ENCODE data around the gene BCL10. TPM values are rescaled to one million over a fixed set of nuclear protein-coding genes. Genes with fewer than 3 reads are reported as not detected.

BCL10 gene
- polyA plus RNA-seq, 1 donor (not counting 4 experiments of a cell fraction or from before 2014, with no cell fraction given) = 22.4 TPM

- H3K9me3 ChIP-seq (ENCODE audit: control insufficient read depth, low read depth, low read length) = no peaks in the 10 kb centered on the region
- no peak overlapping the region for H2AFZ ChIP-seq (ENCODE audit: control insufficient read depth, low read length)
- H3K79me2 ChIP-seq (ENCODE audit: control insufficient read depth, insufficient read depth, low read length) = no peaks in the 10 kb centered on the region
- FAIRE-seq (no peak), DNase-seq (ENCODE audit: low read depth, low spot score) (no peak)
- H3K36me3 ChIP-seq (ENCODE audit: control insufficient read depth in 2 of 2, extremely low read depth in 1 of 2, insufficient read depth in 2 of 2, low read length in 2 of 2) = no peaks in the 10 kb centered on the region
- H3K9me1 ChIP-seq (ENCODE audit: control insufficient read depth, extremely low read depth, insufficient read depth, low read length) = no peaks in the 10 kb centered on the region
- dilution Hi-C loops (cut with MboI; ENCODE audit: extremely low pct_ligation_motif_present, low sequenced_read_pairs) = no loop called here
- H3K4me1 ChIP-seq (ENCODE audit: control insufficient read depth, extremely low read depth, insufficient read depth, low read length) = no peaks in the 10 kb centered on the region
- H3K27me3 ChIP-seq (ENCODE audit: control insufficient read depth, extremely low read depth, insufficient read depth, low read length) = no peaks in the 10 kb centered on the region
- H3K9ac ChIP-seq (ENCODE audit: control insufficient read depth, extremely low read depth, insufficient read depth, low read length) = no peak overlapping the region
- H3K4me3 ChIP-seq (ENCODE audit: control insufficient read depth in 2 of 3, extremely low read depth in 1 of 3, insufficient read depth in 2 of 3, low read depth in 1 of 3, low read length in 3 of 3) = no peak overlapping the region
- H3K27ac ChIP-seq (ENCODE audit: control insufficient read depth, insufficient read depth, low read length) = no peak overlapping the region
- H3K4me2 ChIP-seq (ENCODE audit: control insufficient read depth, extremely low read depth, insufficient read depth, low read depth, low read length) = no peak overlapping the region
- TF ChIP-seq, protein P1, sequence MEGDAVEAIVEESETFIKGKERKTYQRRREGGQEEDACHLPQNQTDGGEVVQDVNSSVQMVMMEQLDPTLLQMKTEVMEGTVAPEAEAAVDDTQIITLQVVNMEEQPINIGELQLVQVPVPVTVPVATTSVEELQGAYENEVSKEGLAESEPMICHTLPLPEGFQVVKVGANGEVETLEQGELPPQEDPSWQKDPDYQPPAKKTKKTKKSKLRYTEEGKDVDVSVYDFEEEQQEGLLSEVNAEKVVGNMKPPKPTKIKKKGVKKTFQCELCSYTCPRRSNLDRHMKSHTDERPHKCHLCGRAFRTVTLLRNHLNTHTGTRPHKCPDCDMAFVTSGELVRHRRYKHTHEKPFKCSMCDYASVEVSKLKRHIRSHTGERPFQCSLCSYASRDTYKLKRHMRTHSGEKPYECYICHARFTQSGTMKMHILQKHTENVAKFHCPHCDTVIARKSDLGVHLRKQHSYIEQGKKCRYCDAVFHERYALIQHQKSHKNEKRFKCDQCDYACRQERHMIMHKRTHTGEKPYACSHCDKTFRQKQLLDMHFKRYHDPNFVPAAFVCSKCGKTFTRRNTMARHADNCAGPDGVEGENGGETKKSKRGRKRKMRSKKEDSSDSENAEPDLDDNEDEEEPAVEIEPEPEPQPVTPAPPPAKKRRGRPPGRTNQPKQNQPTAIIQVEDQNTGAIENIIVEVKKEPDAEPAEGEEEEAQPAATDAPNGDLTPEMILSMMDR (optimal IDR thresholded peaks at IDR 0.05 in 1 of 3, IDR thresholded peaks at IDR 0.05 in 1 of 3, conservative IDR thresholded peaks at IDR 0.05 in 1 of 3; ENCODE audit: extremely low read depth in 1 of 3, insufficient read depth in 2 of 3, low read length in 3 of 3) = no peak
- no peak for TF ChIP-seq EZH2 (IDR thresholded peaks at IDR 0.05; ENCODE audit: low read length)
- no peaks in the 10 kb centered on the region for H4K20me1 ChIP-seq (ENCODE audit: control insufficient read depth, extremely low read depth, insufficient read depth, low read length)
Measured at GRCh38 chr1:85237613-85238012, 38.8 kb downstream of the BCL10 start.

GRCh38 chr1:85230305-85230977 is 46.0 kb downstream of the BCL10 start:
- TF ChIP-seq, protein P1 (optimal IDR thresholded peaks at IDR 0.05 in 1 of 3, IDR thresholded peaks at IDR 0.05 in 1 of 3, conservative IDR thresholded peaks at IDR 0.05 in 1 of 3; ENCODE audit: extremely low read depth in 1 of 3, insufficient read depth in 2 of 3, low read length in 3 of 3) = peak in 2 of 3 experiments; percentile 24 to 33
- no peak for TF ChIP-seq EZH2 (IDR thresholded peaks at IDR 0.05; ENCODE audit: low read length)
- no peaks in the 10 kb centered on the region for H4K20me1 ChIP-seq (ENCODE audit: control insufficient read depth, extremely low read depth, insufficient read depth, low read length)
- no peaks in the 10 kb centered on the region for H3K36me3 ChIP-seq (ENCODE audit: control insufficient read depth in 2 of 2, extremely low read depth in 1 of 2, insufficient read depth in 2 of 2, low read length in 2 of 2)
- DNase-seq (ENCODE audit: low read depth, low spot score) = no peak
- no peak overlapping the region for H3K27ac ChIP-seq (ENCODE audit: control insufficient read depth, insufficient read depth, low read length)
- no peak overlapping the region for H3K9ac ChIP-seq (ENCODE audit: control insufficient read depth, extremely low read depth, insufficient read depth, low read length)
- peak; percentile 34 for FAIRE-seq
- H3K79me2 ChIP-seq (ENCODE audit: control insufficient read depth, insufficient read depth, low read length) = no peaks in the 10 kb centered on the region
- peaks cover 7% of the 10 kb centered on the region for H3K4me1 ChIP-seq (ENCODE audit: control insufficient read depth, extremely low read depth, insufficient read depth, low read length)
- no peaks in the 10 kb centered on the region for H3K27me3 ChIP-seq (ENCODE audit: control insufficient read depth, extremely low read depth, insufficient read depth, low read length)
- H2AFZ ChIP-seq (ENCODE audit: control insufficient read depth, low read length) = peak overlapping the region; percentile 31
- no peaks in the 10 kb centered on the region for H3K9me3 ChIP-seq (ENCODE audit: control insufficient read depth, low read depth, low read length)
- H3K4me2 ChIP-seq (ENCODE audit: control insufficient read depth, extremely low read depth, insufficient read depth, low read depth, low read length) = no peak overlapping the region
- no peaks in the 10 kb centered on the region for H3K9me1 ChIP-seq (ENCODE audit: control insufficient read depth, extremely low read depth, insufficient read depth, low read length)
- H3K4me3 ChIP-seq (ENCODE audit: control insufficient read depth in 2 of 3, extremely low read depth in 1 of 3, insufficient read depth in 2 of 3, low read depth in 1 of 3, low read length in 3 of 3) = no peak overlapping the region
- dilution Hi-C loops (cut with MboI; ENCODE audit: extremely low pct_ligation_motif_present, low sequenced_read_pairs) = no loop called here

Measured in keratinocyte (primary cell).